ENCODE data around the gene PDE1C. TPM values are rescaled to one million over a fixed set of nuclear protein-coding genes. Genes with fewer than 3 reads are reported as not detected.

The PDE1C gene
- total RNA-seq, 6 experiments from 2014 or later = 0.19 to 1.9 (median 1.2) TPM

DNA sequence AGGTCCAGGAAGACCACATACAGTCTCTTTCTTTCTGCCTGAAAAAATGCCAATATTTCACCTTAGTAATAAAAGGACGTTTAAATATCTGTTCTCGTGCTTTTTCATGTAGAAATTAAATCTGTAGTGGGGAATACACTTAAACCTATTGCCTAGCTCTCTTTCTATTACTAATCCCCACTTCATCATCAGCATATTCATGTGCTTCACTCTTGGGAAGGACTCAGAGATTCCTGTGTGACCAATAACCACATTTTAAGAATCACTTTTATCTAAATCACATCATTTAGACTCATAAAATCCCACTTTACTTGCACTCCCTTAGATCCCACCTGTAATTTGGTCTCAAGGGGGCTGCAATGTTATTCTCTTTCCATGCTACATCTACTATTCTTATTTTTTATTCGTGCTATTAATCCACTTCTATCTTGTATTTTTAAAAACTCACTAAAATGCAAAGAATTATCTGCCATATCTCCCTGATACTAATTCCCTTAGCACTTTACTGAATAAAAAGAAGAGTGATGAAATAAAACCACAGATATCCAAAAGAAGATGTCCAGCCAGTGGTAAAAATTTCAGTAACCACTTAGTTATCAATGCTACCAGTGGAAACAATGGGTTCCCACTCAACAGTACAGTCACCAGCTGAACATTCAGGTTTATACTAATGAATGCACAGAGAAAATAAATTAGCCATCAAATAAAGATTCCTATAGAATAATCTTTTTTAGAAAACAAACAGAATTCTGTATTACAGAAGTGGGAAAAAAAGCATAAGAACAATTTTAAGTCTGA, 281.1 kb downstream of the PDE1C start:
- H3K27ac Mint-ChIP-seq = no peak overlapping the region
- DNase-seq = no peak
- H3K4me3 Mint-ChIP-seq = no peak overlapping the region

GRCh38 chr7:31788445-31788844, 281.8 kb downstream of the PDE1C start:
- Mint-ChIP-seq H3K9me3 (peaks cover 14% of the 10 kb centered on the region; the same call in 1 of the 2 replicates), H3K36me3 (ENCODE audit: low read depth) (no peaks in the 10 kb centered on the region), H3K27ac (no peak overlapping the region), H3K4me1 (ENCODE audit: low read depth) (no peaks in the 10 kb centered on the region), H3K4me3 (no peak overlapping the region), H3K27me3 (ENCODE audit: insufficient read depth) (no peaks in the 10 kb centered on the region)
- DNase-seq = no peak
- TF ChIP-seq, protein P1, sequence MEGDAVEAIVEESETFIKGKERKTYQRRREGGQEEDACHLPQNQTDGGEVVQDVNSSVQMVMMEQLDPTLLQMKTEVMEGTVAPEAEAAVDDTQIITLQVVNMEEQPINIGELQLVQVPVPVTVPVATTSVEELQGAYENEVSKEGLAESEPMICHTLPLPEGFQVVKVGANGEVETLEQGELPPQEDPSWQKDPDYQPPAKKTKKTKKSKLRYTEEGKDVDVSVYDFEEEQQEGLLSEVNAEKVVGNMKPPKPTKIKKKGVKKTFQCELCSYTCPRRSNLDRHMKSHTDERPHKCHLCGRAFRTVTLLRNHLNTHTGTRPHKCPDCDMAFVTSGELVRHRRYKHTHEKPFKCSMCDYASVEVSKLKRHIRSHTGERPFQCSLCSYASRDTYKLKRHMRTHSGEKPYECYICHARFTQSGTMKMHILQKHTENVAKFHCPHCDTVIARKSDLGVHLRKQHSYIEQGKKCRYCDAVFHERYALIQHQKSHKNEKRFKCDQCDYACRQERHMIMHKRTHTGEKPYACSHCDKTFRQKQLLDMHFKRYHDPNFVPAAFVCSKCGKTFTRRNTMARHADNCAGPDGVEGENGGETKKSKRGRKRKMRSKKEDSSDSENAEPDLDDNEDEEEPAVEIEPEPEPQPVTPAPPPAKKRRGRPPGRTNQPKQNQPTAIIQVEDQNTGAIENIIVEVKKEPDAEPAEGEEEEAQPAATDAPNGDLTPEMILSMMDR (IDR thresholded peaks at IDR 0.05) = no peak

More for the DNA sequence above, 281.1 kb downstream of the PDE1C start:
- H3K4me1 Mint-ChIP-seq (ENCODE audit: low read depth) = no peaks in the 10 kb centered on the region
- no peaks in the 10 kb centered on the region for H3K27me3 Mint-ChIP-seq (ENCODE audit: insufficient read depth)
- TF ChIP-seq, protein P1 (IDR thresholded peaks at IDR 0.05) = no peak
- H3K9me3 Mint-ChIP-seq = peaks cover 14% of the 10 kb centered on the region; the same call in 1 of the 2 replicates
- H3K36me3 Mint-ChIP-seq (ENCODE audit: low read depth) = no peaks in the 10 kb centered on the region

DNA sequence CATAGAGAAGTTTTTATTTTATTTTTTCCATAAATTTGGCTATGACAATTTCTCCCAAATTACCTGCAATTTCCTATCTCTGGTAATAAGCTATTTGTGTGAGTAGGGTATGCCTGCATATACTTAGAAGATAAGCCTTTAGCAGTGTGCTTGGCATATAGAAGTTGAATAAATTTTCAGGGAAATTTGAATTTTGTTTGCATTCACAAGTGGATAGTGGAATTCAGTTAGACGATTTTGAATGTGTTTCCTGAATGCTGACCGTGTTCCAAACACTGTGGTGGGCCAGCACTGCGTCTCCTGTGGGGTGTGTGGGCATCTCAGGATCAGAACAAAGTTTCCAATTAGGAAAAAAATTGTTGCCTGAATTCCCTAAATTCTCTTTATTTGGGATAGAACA, 283.9 kb downstream of the PDE1C start:
- H3K4me1 Mint-ChIP-seq (ENCODE audit: low read depth) = no peaks in the 10 kb centered on the region
- TF ChIP-seq, protein P1 (IDR thresholded peaks at IDR 0.05) = no peak
- no peak for DNase-seq
- no peaks in the 10 kb centered on the region for H3K36me3 Mint-ChIP-seq (ENCODE audit: low read depth)
- no peak overlapping the region for H3K4me3 Mint-ChIP-seq
- peaks cover 12% of the 10 kb centered on the region; the same call in 1 of the 2 replicates for H3K9me3 Mint-ChIP-seq
- no peak overlapping the region for H3K27ac Mint-ChIP-seq
- H3K27me3 Mint-ChIP-seq (ENCODE audit: insufficient read depth) = no peaks in the 10 kb centered on the region

- TF ChIP-seq, protein P1 (IDR thresholded peaks at IDR 0.05) = no peak
- Mint-ChIP-seq H3K4me1 (ENCODE audit: low read depth) (no peaks in the 10 kb centered on the region), H3K4me3 (no peak overlapping the region), H3K36me3 (ENCODE audit: low read depth) (no peaks in the 10 kb centered on the region), H3K27ac (no peak overlapping the region), H3K27me3 (ENCODE audit: insufficient read depth) (no peaks in the 10 kb centered on the region), H3K9me3 (peaks cover 8% of the 10 kb centered on the region; the same call in 1 of the 2 replicates)
- DNase-seq = no peak
Observed at GRCh38 chr7:31785101-31785500, 285.1 kb downstream of the PDE1C start.

DNA sequence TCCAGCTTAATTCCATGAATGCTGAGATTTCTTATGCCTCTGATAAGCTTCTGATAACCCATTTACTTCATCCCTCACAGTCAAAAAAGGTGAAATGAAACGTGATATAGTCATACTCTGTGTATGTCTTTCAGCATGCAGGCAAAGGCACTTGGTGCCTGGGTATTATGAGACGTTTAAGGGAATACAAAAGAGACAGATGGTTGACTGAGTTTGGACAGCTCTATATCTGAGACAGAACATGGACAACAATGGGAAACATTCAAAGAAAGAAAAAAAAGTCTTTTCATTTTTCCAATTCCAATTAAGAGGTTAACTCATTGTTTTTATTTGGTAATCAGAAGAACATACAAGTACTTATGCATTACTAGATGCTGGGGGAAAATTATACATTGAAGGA, 287.0 kb downstream of the PDE1C start:
- TF ChIP-seq, protein P1 (IDR thresholded peaks at IDR 0.05) = no peak
- H3K9me3 Mint-ChIP-seq = peaks cover under 1% of the 10 kb centered on the region; the same call in 1 of the 2 replicates
- no peak overlapping the region for H3K27ac Mint-ChIP-seq
- no peaks in the 10 kb centered on the region for H3K36me3 Mint-ChIP-seq (ENCODE audit: low read depth)
- H3K27me3 Mint-ChIP-seq (ENCODE audit: insufficient read depth) = peaks cover 2% of the 10 kb centered on the region; the same call in 1 of the 2 replicates
- DNase-seq = no peak
- no peak overlapping the region for H3K4me3 Mint-ChIP-seq
- H3K4me1 Mint-ChIP-seq (ENCODE audit: low read depth) = no peaks in the 10 kb centered on the region
